SK-N-SH (cell line): ENCODE measurements around the gene ELP1. TPM values are rescaled to one million over a fixed set of nuclear protein-coding genes. Genes with fewer than 3 reads are reported as not detected.

Experiments used
- CTCF ChIA-PET: fragments of 300-600, 350-600 bp; formaldehyde crosslinking; extraction: SDS; loops from one replicate; lab custom pipeline; 2021; lab: Yijun Ruan, JAX
- POLR2A ChIA-PET: fragments of 350-600 bp; sonication (Branson Sonifier 250); formaldehyde crosslinking; extraction: SDS; loops from one replicate; lab custom pipeline; 2020; ENCODE audit warnings: antibody characterized with exemption, inconsistent platforms; lab: Yijun Ruan, JAX
- DNase-seq: peaks from one replicate; pipeline ENCODE4 v3.0.0; 2012
- H2AFZ ChIP-seq: fragments of 200-600 bp; sonication (generic); 2 replicates; pipeline ENCODE4 v1.8.1; 2016; ENCODE audit warnings: antibody characterized with exemption, mild to moderate bottlenecking, low read depth
- H3F3A ChIP-seq: fragments of 200-600 bp; sonication (generic); replicated peaks from 2 replicates; pipeline ENCODE3; 2016; ENCODE audit warnings: antibody characterized with exemption, mild to moderate bottlenecking; ENCODE audit not compliant: insufficient read depth
- H3K27ac ChIP-seq, 2 experiments: fragments of 200-500 bp in 1 of 2; fragments of 200-600 bp in 1 of 2; sonication (Bioruptor generic) in 1 of 2; sonication (generic), shearing (Covaris generic) in 1 of 2; 2 replicates each; pipeline versions ENCODE4 v1.5.1 to v1.6.1; 2014 to 2016; ENCODE audit warnings: low read depth in 2 of 2, inconsistent platforms in 1 of 2, low read length in 1 of 2, mild to moderate bottlenecking in 1 of 2, mixed read lengths in 1 of 2
- H3K27me3 ChIP-seq: fragments of 200-600 bp; sonication (generic), shearing (Covaris generic); 2 replicates; pipeline ENCODE4 v1.6.1; 2016; ENCODE audit warnings: mixed run types; ENCODE audit not compliant: insufficient read depth
- H3K36me3 ChIP-seq, 2 experiments: fragments of 200-500 bp in 1 of 2; fragments of 200-600 bp in 1 of 2; sonication (Bioruptor generic) in 1 of 2; sonication (generic) in 1 of 2; replicated peaks in 1 of 2; 2 replicates each; pipeline versions ENCODE3 to v1.5.1; 2014 to 2016; ENCODE audit warnings: low read length in 1 of 2, mild to moderate bottlenecking in 1 of 2; ENCODE audit not compliant: insufficient read depth in 2 of 2, control insufficient read depth in 1 of 2
- H3K4me1 ChIP-seq, 2 experiments: fragments of 200-500 bp in 1 of 2; fragments of 200-600 bp in 1 of 2; sonication (Bioruptor generic) in 1 of 2; sonication (generic), shearing (Covaris generic) in 1 of 2; 2 replicates each; pipeline versions ENCODE4 v1.5.1 to v1.6.1; 2014 to 2016; ENCODE audit warnings: low read depth in 1 of 2, low read length in 1 of 2, mixed run types in 1 of 2; ENCODE audit not compliant: insufficient read depth in 2 of 2, control insufficient read depth in 1 of 2
- H3K4me2 ChIP-seq: fragments of 200-600 bp; sonication (generic), shearing (Covaris generic); 2 replicates; pipeline ENCODE4 v1.6.1; 2017; ENCODE audit warnings: mixed run types
- H3K4me3 ChIP-seq, 2 experiments: fragments of 200-500 bp in 1 of 2; fragments of 200-600 bp in 1 of 2; sonication (Bioruptor generic) in 1 of 2; sonication (generic), shearing (Covaris generic) in 1 of 2; 2 replicates each; pipeline versions ENCODE4 v1.5.1 to v1.8.1; 2014 to 2016; ENCODE audit warnings: low read depth in 2 of 2, inconsistent platforms in 1 of 2, low read length in 1 of 2, mild to moderate bottlenecking in 1 of 2, mixed read lengths in 1 of 2, moderate library complexity in 1 of 2
- H3K79me2 ChIP-seq: fragments of 200-600 bp; sonication (generic); 2 replicates; pipeline ENCODE4 v1.8.1; 2017; ENCODE audit warnings: mild to moderate bottlenecking; ENCODE audit not compliant: insufficient read depth
- H3K9ac ChIP-seq: fragments of 200-600 bp; sonication (generic); 2 replicates; pipeline ENCODE4 v1.6.1; 2017; ENCODE audit warnings: mixed run types
- H3K9me2 ChIP-seq: fragments of 200-600 bp; sonication (generic); 2 replicates; pipeline ENCODE4 v1.6.1; 2017; ENCODE audit warnings: mixed run types
- H3K9me3 ChIP-seq: fragments of 200-600 bp; sonication (generic); 2 replicates; pipeline ENCODE4 v1.6.1; 2017; ENCODE audit warnings: mixed run types, mild to moderate bottlenecking, moderate library complexity
- H4K20me1 ChIP-seq: fragments of 200-600 bp; sonication (generic); 2 replicates; pipeline ENCODE4 v1.6.1; 2017; ENCODE audit warnings: mild to moderate bottlenecking, mixed run types; ENCODE audit not compliant: insufficient read depth
- EP300 ChIP-seq, 2 experiments: IDR thresholded peaks; 2 replicates each; pipeline versions ENCODE4 v1.4.0 to v1.6.1; 2012; ENCODE audit warnings: borderline replicate concordance in 1 of 2, low read depth in 1 of 2, low read length in 1 of 2
- EZH2phosphoT487 ChIP-seq: fragments of 200-600 bp; sonication (generic); IDR thresholded peaks from 2 replicates; pipeline ENCODE4 v1.6.1; 2017; ENCODE audit warnings: low read depth, mixed run types, mild to moderate bottlenecking, antibody characterized with exemption, moderate library complexity, borderline replicate concordance
- FOSL2 ChIP-seq: IDR thresholded peaks from 2 replicates; pipeline ENCODE4 v1.4.0; 2012; ENCODE audit warnings: low read depth, mild to moderate bottlenecking, moderate library complexity, borderline replicate concordance
- FOXJ3 ChIP-seq: sonication (generic); formaldehyde crosslinking; IDR thresholded peaks from 2 replicates; pipeline ENCODE4 v1.5.1; 2020; ENCODE audit warnings: mild to moderate bottlenecking, missing genetic modification reagents
- FOXM1 ChIP-seq: IDR thresholded peaks from 2 replicates; pipeline ENCODE4 v1.4.0; 2012; ENCODE audit warnings: low read depth, mild to moderate bottlenecking
- GATA2 ChIP-seq: sonication (generic); formaldehyde crosslinking; IDR thresholded peaks from 2 replicates; pipeline ENCODE4 v1.5.0; 2020; ENCODE audit warnings: mild to moderate bottlenecking, missing genetic modification reagents
- IRF3 ChIP-seq: fragments of 150-350 bp; IDR thresholded peaks from 2 replicates; pipeline ENCODE4 v1.6.1; 2016; ENCODE audit warnings: mild to moderate bottlenecking, low read depth, low read length
- MAX ChIP-seq: IDR thresholded peaks from 2 replicates; pipeline ENCODE4 v1.4.0; 2012; ENCODE audit warnings: low read depth
- MEF2A ChIP-seq: IDR thresholded peaks from 2 replicates; pipeline ENCODE4 v1.4.0; 2012; ENCODE audit warnings: low read depth, borderline replicate concordance
- NFIC ChIP-seq: IDR thresholded peaks from 2 replicates; pipeline ENCODE4 v1.4.0; 2012; ENCODE audit warnings: borderline replicate concordance
- NRF1 ChIP-seq: IDR thresholded peaks from 2 replicates; pipeline ENCODE4 v1.6.1; 2012; ENCODE audit warnings: low read depth, mild to moderate bottlenecking, low read length
- RAD21 ChIP-seq: IDR thresholded peaks from 2 replicates; pipeline ENCODE4 v1.6.1; 2012; ENCODE audit warnings: mild to moderate bottlenecking, low read length
- RXRA ChIP-seq: IDR thresholded peaks from 2 replicates; pipeline ENCODE4 v1.4.0; 2012; ENCODE audit warnings: low read depth, mild to moderate bottlenecking, borderline replicate concordance
- SIN3A ChIP-seq: IDR thresholded peaks from 2 replicates; pipeline ENCODE4 v1.6.1; 2012; ENCODE audit warnings: low read depth, mild to moderate bottlenecking, low read length, moderate library complexity, borderline replicate concordance
- TAF1 ChIP-seq: IDR thresholded peaks from 2 replicates; pipeline ENCODE4 v1.6.1; 2012; ENCODE audit warnings: low read depth, mild to moderate bottlenecking, low read length, moderate library complexity, borderline replicate concordance
- USF1 ChIP-seq: IDR thresholded peaks from 2 replicates; pipeline ENCODE4 v1.4.0; 2012; ENCODE audit warnings: low read depth, borderline replicate concordance
- USF2 ChIP-seq: fragments of 150-350 bp; IDR thresholded peaks from 2 replicates; pipeline ENCODE4 v1.6.1; 2017; ENCODE audit warnings: antibody characterized with exemption, low read length, low read depth, borderline replicate concordance
- YY1 ChIP-seq: IDR thresholded peaks from 2 replicates; pipeline ENCODE4 v1.4.0; 2012; ENCODE audit warnings: low read depth, mild to moderate bottlenecking
- polyA plus RNA-seq, 3 experiments: library from polyadenylated mRNA; depleted of rRNA; stranded (reverse); fragments of >200 nt; gene quantifications; 2 replicates each; pipeline ENCODE4 v1.2.3, GENCODE V29; 2012

ELP1 gene
- polyA plus RNA-seq, 1 of the 3 experiments (the other 2 are of a cell fraction): 19.1 TPM

- TF ChIP-seq MAX (no peak), SIN3A (no peak), IRF3 (no peak), FOXM1 (no peak), FOXJ3 (CRISPR knock-in tag) (no peak), MEF2A (no peak), USF2 (no peak)
These were observed 26.4 kb upstream of the ELP1 start (continued) for GRCh38 chr9:108960331-108960730.

- peaks cover 2 to 11% of the 10 kb centered on the region in 2 experiments; a peak in 3 of 4 replicates for H3K4me1 ChIP-seq
- no peaks in the 10 kb centered on the region for H3K27me3 ChIP-seq
- CTCF ChIA-PET: no interaction called here
- H3K27ac ChIP-seq: peak overlapping the region; percentile 1 to 84; a peak in 3 of 4 replicates
- no peaks in the 10 kb centered on the region for H3K9me2 ChIP-seq
- no peaks in the 10 kb centered on the region for H3K9me3 ChIP-seq
- POLR2A ChIA-PET: no interaction called here
- H2AFZ ChIP-seq: no peak overlapping the region
- TF ChIP-seq RXRA (no peak), NRF1 (no peak), EZH2phosphoT487 (no peak), FOSL2 (no peak), RAD21 (no peak), GATA2 (CRISPR knock-in tag) (no peak), TAF1 (no peak), USF1 (no peak), NFIC (no peak), YY1 (no peak), EP300 (IDR thresholded peaks at IDR 0.05; ENCODE audit: borderline replicate concordance in 1 of 2, low read depth in 1 of 2, low read length in 1 of 2) (no peak)
- H3K4me3 ChIP-seq: no peak overlapping the region
- H3K79me2 ChIP-seq: no peaks in the 10 kb centered on the region
- no peak overlapping the region for H3K4me2 ChIP-seq
- no peak overlapping the region for H3K9ac ChIP-seq
- peaks cover 5 to 14% of the 10 kb centered on the region in 2 experiments for H3K36me3 ChIP-seq
- peaks cover 12% of the 10 kb centered on the region for H3F3A ChIP-seq
- no peak for DNase-seq
- no peaks in the 10 kb centered on the region for H4K20me1 ChIP-seq
These were observed 22.7 kb upstream of the ELP1 start for GRCh38 chr9:108956631-108957026.
